A549 (cell line): Measurements from ENCODE around the gene CELF4. TPM values are rescaled to one million over a fixed set of nuclear protein-coding genes. Genes with fewer than 3 reads are reported as not detected.

Experiments
- ATAC-seq, 2 experiments: fragments of 200-7000 bp in 1 of 2; fragments of >200 bp in 1 of 2; cut with Nextera tagmentation in 1 of 2; cut with Tn5 transposase in 1 of 2; 3 replicates each; pipeline versions ENCODE4 v1.8.0 to v1.9.1; 2018 to 2020; ENCODE audit warnings: mild to moderate bottlenecking in 1 of 2, moderate library complexity in 1 of 2
- CTCF ChIA-PET: fragments of 300-600 bp; sonication (Branson Sonifier 250); formaldehyde crosslinking; extraction: SDS; loops from one replicate; lab custom pipeline; 2021; ENCODE audit warnings: antibody characterized with exemption, inconsistent platforms; lab: Yijun Ruan, JAX
- POLR2A ChIA-PET: fragments of 350-600 bp; formaldehyde crosslinking; extraction: SDS; loops from one replicate; lab custom pipeline; 2021; ENCODE audit warnings: antibody characterized with exemption, inconsistent platforms; lab: Yijun Ruan, JAX
- DNase-seq, 2 experiments: peaks; one replicate each; pipeline versions ENCODE4 v3.0.0 to v3.0.0-alpha.2; 2011 to 2016; ENCODE audit warnings: low read depth in 1 of 2, low spot score in 1 of 2
- FAIRE-seq: peaks from 2 replicates; lab custom pipeline; 2011; peaks lifted over from hg19 to GRCh38; lab: Jason Lieb, UNC
- H3K27ac ChIP-seq, 2 experiments: fragments of >200 bp; sonication (Bioruptor Twin); formaldehyde crosslinking; 3 replicates each; pipeline ENCODE4 v1.5.1; 2016 to 2017
- H3K4me1 ChIP-seq: fragments of >200 bp; sonication (Bioruptor Twin); formaldehyde crosslinking; 3 replicates; pipeline ENCODE4 v1.6.1; 2016
- H3K4me2 ChIP-seq: fragments of >200 bp; sonication (Bioruptor Twin); formaldehyde crosslinking; 3 replicates; pipeline ENCODE4 v1.6.1; 2016
- H3K4me3 ChIP-seq: fragments of >200 bp; sonication (Bioruptor Twin); formaldehyde crosslinking; 3 replicates; pipeline ENCODE4 v1.5.1; 2016
- H3K9me3 ChIP-seq: fragments of >200 bp; sonication (Bioruptor Twin); formaldehyde crosslinking; 3 replicates; pipeline ENCODE4 v1.6.1; 2016
- BHLHE40 ChIP-seq: IDR thresholded peaks from 2 replicates; pipeline ENCODE4 v1.6.1; 2012; ENCODE audit warnings: low read depth, low read length, inconsistent platforms
- CBX2 ChIP-seq: fragments of 200-600 bp; sonication (generic); IDR thresholded peaks from 2 replicates; pipeline ENCODE4 v1.6.1; 2016; ENCODE audit warnings: low read depth, mild to moderate bottlenecking, borderline replicate concordance
- CHD2 ChIP-seq: fragments of 150-350 bp; IDR thresholded peaks from 2 replicates; pipeline ENCODE4 v1.6.1; 2014; ENCODE audit warnings: low read length; ENCODE audit not compliant: partially characterized antibody
- EP300 ChIP-seq, 2 experiments: fragments of >200 bp; sonication (Bioruptor Twin); formaldehyde crosslinking; IDR thresholded peaks; 2 replicates in 1 of 2; 3 replicates in 1 of 2; pipeline ENCODE4 v1.6.1; 2016 to 2017
- FOXS1 ChIP-seq: fragments of 250-450 bp; sonication (Bioruptor Pico); IDR thresholded peaks from 2 replicates; pipeline ENCODE4 v1.5.0; 2020; ENCODE audit warnings: mild to moderate bottlenecking, moderate library complexity
- HOXB5 ChIP-seq: fragments of 250-450 bp; sonication (Bioruptor Pico); IDR thresholded peaks from 2 replicates; pipeline ENCODE4 v1.5.0; 2020; ENCODE audit warnings: mild to moderate bottlenecking, moderate library complexity
- KDM5A ChIP-seq: fragments of 200-600 bp; sonication (generic); IDR thresholded peaks from 2 replicates; pipeline ENCODE4 v1.6.1; 2016; ENCODE audit warnings: antibody characterized with exemption, mild to moderate bottlenecking
- NR3C1 ChIP-seq: fragments of >200 bp; sonication (Bioruptor Twin); formaldehyde crosslinking; IDR thresholded peaks from 3 replicates; pipeline ENCODE4 v1.6.1; 2017
- POLR2AphosphoS2 ChIP-seq: conservative IDR thresholded peaks from 2 replicates; pipeline ENCODE4 v1.6.1; 2012; ENCODE audit warnings: low read length, improper control_type of control experiment, inconsistent platforms
- RFX5 ChIP-seq: fragments of 450-650 bp; IDR thresholded peaks from 2 replicates; pipeline ENCODE4 v1.7.1; 2014; ENCODE audit warnings: antibody characterized with exemption, mild to moderate bottlenecking, moderate library complexity
- SMC3 ChIP-seq: fragments of >200 bp; sonication (Bioruptor Twin); formaldehyde crosslinking; IDR thresholded peaks from 3 replicates; pipeline ENCODE4 v1.6.1; 2018; ENCODE audit warnings: inconsistent platforms
- TP53 ChIP-seq: fragments of 250-450 bp; sonication (Bioruptor Pico); IDR thresholded peaks from 2 replicates; pipeline ENCODE4 v1.5.0; 2021; ENCODE audit warnings: mild to moderate bottlenecking, moderate library complexity
- ZC3H11A ChIP-seq: fragments of 450-650 bp; IDR thresholded peaks from 2 replicates; pipeline ENCODE4 v1.6.1; 2014; ENCODE audit warnings: antibody characterized with exemption, mild to moderate bottlenecking
- ZFP36 ChIP-seq: fragments of 450-650 bp; IDR thresholded peaks from 2 replicates; pipeline ENCODE4 v1.6.1; 2014; ENCODE audit warnings: borderline replicate concordance; ENCODE audit not compliant: partially characterized antibody
- ZNF302 ChIP-seq: fragments of 250-450 bp; sonication (Bioruptor Pico); IDR thresholded peaks from 2 replicates; pipeline ENCODE4 v1.9.0; 2021; ENCODE audit warnings: inconsistent platforms, mild to moderate bottlenecking, moderate library complexity
- ZSCAN20 ChIP-seq: fragments of 250-450 bp; sonication (Bioruptor Pico); IDR thresholded peaks from 2 replicates; pipeline ENCODE4 v1.8.0; 2022; ENCODE audit warnings: mild to moderate bottlenecking, moderate library complexity
- WGBS: methylation state at CpG from one replicate; pipeline ENCODE4 v1.1.6; 2017; ENCODE audit errors: missing lambda C conversion rate; 5-methylcytosine and 5-hydroxymethylcytosine counted together
- polyA plus RNA-seq, 4 experiments: library from polyadenylated mRNA; depleted of rRNA in 3 of 4; stranded (reverse); fragments of >200 nt; fragmentation: RNase III in 1 of 4; extraction: RNeasy Plus Mini Kit Qiagen cat#74134 plus additional on column Dnase treatment in 1 of 4; gene quantifications; 2 replicates in 3 of 4; 3 replicates in 1 of 4; pipeline ENCODE4 v1.2.3, GENCODE V29; 2011 to 2017
- TF ChIP-seq, protein P1 (sequence below): fragments of 250-450 bp; sonication (Bioruptor Pico); IDR thresholded peaks from 2 replicates; pipeline ENCODE4 v1.5.0; 2020; ENCODE audit warnings: low read depth, mild to moderate bottlenecking, moderate library complexity
- TF ChIP-seq, protein P2 (sequence below): fragments of >200 bp; sonication (Bioruptor Twin); formaldehyde crosslinking; IDR thresholded peaks from 3 replicates; pipeline ENCODE4 v1.5.1; 2016
- TF ChIP-seq, protein P3 (sequence below): fragments of 150-350 bp; IDR thresholded peaks from 2 replicates; pipeline ENCODE4 v1.6.1; 2014; ENCODE audit warnings: low read depth, mild to moderate bottlenecking, low read length
- TF ChIP-seq, protein P4 (sequence below): IDR thresholded peaks from 2 replicates; pipeline ENCODE4 v1.6.1; 2012
- TF ChIP-seq, protein P5 (sequence below): fragments of 200-600 bp; sonication (generic); IDR thresholded peaks from 2 replicates; pipeline ENCODE4 v1.6.1; 2016; ENCODE audit warnings: antibody characterized with exemption, mild to moderate bottlenecking, moderate library complexity

Gene CELF4
- polyA plus RNA-seq, 2 of the 4 experiments (the other 2 are of a cell fraction) = 0.08 TPM; not detected in 1

DNA sequence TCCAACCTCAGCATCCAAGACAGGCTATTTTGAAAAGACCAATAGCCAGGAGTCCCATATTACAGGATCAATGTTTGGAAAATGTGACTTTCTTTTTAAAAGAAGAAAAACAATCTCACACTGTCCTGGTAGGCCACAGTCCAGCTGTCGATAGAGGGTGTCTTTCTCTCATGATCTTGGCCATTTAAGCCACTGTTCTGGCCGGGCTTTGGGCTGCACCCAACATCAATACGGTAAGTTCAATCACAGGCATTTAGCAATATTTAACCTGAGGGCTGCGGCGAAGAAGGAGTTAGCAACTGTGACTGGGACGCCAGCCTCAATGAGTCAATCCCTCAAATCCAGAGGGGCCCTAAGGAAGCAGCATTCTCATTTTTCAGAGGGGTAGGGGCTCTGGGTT lies 69.0 kb downstream of the CELF4 start:
- ChIA-PET POLR2A (no interaction called here), CTCF (no interaction called here)
- FAIRE-seq (no peak), DNase-seq (no peak), ATAC-seq (no peak)
- H3K9me3 ChIP-seq = no peaks in the 10 kb centered on the region
- H3K4me3 ChIP-seq = no peak overlapping the region
- TF ChIP-seq, protein P1, sequence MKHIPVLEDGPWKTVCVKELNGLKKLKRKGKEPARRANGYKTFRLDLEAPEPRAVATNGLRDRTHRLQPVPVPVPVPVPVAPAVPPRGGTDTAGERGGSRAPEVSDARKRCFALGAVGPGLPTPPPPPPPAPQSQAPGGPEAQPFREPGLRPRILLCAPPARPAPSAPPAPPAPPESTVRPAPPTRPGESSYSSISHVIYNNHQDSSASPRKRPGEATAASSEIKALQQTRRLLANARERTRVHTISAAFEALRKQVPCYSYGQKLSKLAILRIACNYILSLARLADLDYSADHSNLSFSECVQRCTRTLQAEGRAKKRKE (CRISPR knock-in tag) = no peak
- TF ChIP-seq, protein P2, sequence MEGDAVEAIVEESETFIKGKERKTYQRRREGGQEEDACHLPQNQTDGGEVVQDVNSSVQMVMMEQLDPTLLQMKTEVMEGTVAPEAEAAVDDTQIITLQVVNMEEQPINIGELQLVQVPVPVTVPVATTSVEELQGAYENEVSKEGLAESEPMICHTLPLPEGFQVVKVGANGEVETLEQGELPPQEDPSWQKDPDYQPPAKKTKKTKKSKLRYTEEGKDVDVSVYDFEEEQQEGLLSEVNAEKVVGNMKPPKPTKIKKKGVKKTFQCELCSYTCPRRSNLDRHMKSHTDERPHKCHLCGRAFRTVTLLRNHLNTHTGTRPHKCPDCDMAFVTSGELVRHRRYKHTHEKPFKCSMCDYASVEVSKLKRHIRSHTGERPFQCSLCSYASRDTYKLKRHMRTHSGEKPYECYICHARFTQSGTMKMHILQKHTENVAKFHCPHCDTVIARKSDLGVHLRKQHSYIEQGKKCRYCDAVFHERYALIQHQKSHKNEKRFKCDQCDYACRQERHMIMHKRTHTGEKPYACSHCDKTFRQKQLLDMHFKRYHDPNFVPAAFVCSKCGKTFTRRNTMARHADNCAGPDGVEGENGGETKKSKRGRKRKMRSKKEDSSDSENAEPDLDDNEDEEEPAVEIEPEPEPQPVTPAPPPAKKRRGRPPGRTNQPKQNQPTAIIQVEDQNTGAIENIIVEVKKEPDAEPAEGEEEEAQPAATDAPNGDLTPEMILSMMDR = no peak
- no peak for TF ChIP-seq ZNF302 (CRISPR knock-in tag)
- TF ChIP-seq SMC3 = no peak
- TF ChIP-seq, protein P3, sequence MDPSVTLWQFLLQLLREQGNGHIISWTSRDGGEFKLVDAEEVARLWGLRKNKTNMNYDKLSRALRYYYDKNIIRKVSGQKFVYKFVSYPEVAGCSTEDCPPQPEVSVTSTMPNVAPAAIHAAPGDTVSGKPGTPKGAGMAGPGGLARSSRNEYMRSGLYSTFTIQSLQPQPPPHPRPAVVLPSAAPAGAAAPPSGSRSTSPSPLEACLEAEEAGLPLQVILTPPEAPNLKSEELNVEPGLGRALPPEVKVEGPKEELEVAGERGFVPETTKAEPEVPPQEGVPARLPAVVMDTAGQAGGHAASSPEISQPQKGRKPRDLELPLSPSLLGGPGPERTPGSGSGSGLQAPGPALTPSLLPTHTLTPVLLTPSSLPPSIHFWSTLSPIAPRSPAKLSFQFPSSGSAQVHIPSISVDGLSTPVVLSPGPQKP = no peak
- TF ChIP-seq NR3C1 = no peak
- TF ChIP-seq KDM5A = no peak
- H3K27ac ChIP-seq = no peak overlapping the region
- no peak overlapping the region for H3K4me2 ChIP-seq
- H3K4me1 ChIP-seq = no peaks in the 10 kb centered on the region
- 41% methylated on average over 6 of the region's 6 CpGs for WGBS

DNA sequence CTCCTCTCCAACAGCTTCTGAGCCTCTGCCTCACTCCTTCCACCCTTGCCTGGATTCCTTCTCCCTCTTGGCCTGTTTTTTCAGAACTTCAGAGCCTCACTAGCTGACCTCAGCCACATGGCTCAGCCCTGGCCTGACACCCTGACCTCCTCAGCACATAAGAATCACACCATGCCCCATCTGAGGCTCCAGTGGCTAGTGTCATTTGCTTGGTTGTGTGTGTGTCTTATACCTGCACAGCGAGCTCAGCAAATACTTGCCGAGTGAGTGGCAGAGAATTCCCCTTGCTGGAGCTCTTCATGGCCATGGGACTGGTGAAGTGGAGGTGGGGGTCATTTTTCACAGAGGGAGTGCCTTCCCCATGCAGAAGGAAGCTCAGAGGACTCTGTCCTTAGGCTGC lies 70.2 kb downstream of the CELF4 start:
- H3K4me3 ChIP-seq = no peak overlapping the region
- H3K4me2 ChIP-seq = no peak overlapping the region
- TF ChIP-seq EP300 (IDR thresholded peaks at IDR 0.05) (no peak), TP53 (no peak), RFX5 (no peak), HOXB5 (CRISPR knock-in tag) (no peak), POLR2AphosphoS2 (no peak), ZFP36 (no peak)
- TF ChIP-seq, protein P4, sequence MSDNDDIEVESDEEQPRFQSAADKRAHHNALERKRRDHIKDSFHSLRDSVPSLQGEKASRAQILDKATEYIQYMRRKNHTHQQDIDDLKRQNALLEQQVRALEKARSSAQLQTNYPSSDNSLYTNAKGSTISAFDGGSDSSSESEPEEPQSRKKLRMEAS = no peak
- 60% methylated on average over 1 of the region's 2 CpGs for WGBS
- POLR2A ChIA-PET = no interaction called here
- FAIRE-seq = no peak
- no peak for ATAC-seq
- DNase-seq = no peak
- no peak overlapping the region for H3K27ac ChIP-seq
- no peaks in the 10 kb centered on the region for H3K4me1 ChIP-seq
- H3K9me3 ChIP-seq = no peaks in the 10 kb centered on the region
- CTCF ChIA-PET = interaction anchor here (0.7 to 1.3 kb wide), 2 partner anchors 11 to 41 kb away, joined by 3 to 5 read pairs; no protein-coding TSS in a partner anchor

DNA sequence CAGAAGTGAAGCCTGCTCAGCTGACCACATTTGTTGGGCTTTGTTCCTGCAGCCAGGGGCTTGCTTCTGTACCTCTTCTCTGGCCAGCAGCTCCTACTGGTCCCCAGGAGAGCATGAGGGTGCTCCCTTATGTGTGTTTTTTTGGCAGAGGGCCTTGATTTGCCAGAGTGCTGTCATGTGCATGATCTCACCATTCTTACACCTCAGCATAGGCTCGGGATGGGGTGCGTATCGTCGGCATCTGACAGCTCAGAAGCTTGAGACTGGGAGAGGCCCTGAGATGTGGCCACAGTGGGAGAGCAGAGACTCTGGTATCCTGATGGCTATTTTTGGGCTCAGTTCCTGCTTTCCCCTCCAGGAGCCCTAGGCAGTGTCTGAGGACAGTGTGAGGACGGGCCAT lies 71.2 kb downstream of the CELF4 start:
- no peaks in the 10 kb centered on the region for H3K4me1 ChIP-seq
- CTCF ChIA-PET = interaction anchor here (1.3 kb wide), 1 partner anchor 42 kb away, joined by 5 read pairs; no protein-coding TSS in a partner anchor
- TF ChIP-seq, protein P5, sequence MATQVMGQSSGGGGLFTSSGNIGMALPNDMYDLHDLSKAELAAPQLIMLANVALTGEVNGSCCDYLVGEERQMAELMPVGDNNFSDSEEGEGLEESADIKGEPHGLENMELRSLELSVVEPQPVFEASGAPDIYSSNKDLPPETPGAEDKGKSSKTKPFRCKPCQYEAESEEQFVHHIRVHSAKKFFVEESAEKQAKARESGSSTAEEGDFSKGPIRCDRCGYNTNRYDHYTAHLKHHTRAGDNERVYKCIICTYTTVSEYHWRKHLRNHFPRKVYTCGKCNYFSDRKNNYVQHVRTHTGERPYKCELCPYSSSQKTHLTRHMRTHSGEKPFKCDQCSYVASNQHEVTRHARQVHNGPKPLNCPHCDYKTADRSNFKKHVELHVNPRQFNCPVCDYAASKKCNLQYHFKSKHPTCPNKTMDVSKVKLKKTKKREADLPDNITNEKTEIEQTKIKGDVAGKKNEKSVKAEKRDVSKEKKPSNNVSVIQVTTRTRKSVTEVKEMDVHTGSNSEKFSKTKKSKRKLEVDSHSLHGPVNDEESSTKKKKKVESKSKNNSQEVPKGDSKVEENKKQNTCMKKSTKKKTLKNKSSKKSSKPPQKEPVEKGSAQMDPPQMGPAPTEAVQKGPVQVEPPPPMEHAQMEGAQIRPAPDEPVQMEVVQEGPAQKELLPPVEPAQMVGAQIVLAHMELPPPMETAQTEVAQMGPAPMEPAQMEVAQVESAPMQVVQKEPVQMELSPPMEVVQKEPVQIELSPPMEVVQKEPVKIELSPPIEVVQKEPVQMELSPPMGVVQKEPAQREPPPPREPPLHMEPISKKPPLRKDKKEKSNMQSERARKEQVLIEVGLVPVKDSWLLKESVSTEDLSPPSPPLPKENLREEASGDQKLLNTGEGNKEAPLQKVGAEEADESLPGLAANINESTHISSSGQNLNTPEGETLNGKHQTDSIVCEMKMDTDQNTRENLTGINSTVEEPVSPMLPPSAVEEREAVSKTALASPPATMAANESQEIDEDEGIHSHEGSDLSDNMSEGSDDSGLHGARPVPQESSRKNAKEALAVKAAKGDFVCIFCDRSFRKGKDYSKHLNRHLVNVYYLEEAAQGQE = no peak
- no peak for TF ChIP-seq FOXS1 (CRISPR knock-in tag)
- TF ChIP-seq CBX2 = no peak
- TF ChIP-seq BHLHE40 = no peak
- TF ChIP-seq CHD2 = no peak
- no peak for TF ChIP-seq ZSCAN20 (CRISPR knock-in tag)
- no peak for TF ChIP-seq ZC3H11A
- TF ChIP-seq, all 56 proteins: peak for 0
- ATAC-seq (no peak), FAIRE-seq (no peak), DNase-seq (no peak)
- Histone ChIP-seq H3K4me3 (no peak overlapping the region), H3K27ac (no peak overlapping the region), H3K4me2 (no peak overlapping the region), H3K9me3 (no peaks in the 10 kb centered on the region)
- 56% methylated on average over 5 of the region's 5 CpGs for WGBS
- POLR2A ChIA-PET = no interaction called here
